Body of pancreas (tissue), 4 donors: Measurements from ENCODE around the gene CTAGE4.
"Not testable (repeated sequence)": the region's sequence is repeated elsewhere in the genome, so short reads cannot be mapped to it uniquely, and the experiment has no call there.

Experiments used
- POLR2A ChIP-seq, 3 donors: fragments of 450-650 bp; IDR thresholded peaks; one replicate each; pipeline ENCODE4 v1.6.1; 2016; ENCODE audit warnings: antibody characterized with exemption in 3 of 3, mild to moderate bottlenecking in 2 of 3
- TF ChIP-seq, protein P1 (sequence below), 7 experiments: fragments of 450-650 bp in 4 of 7; fragments of 200-600 bp in 3 of 7; sonication (generic) in 3 of 7; IDR thresholded peaks; one replicate each; pipeline ENCODE4 v1.5.1; 2016 to 2019; ENCODE audit warnings: antibody characterized with exemption in 7 of 7

DNA sequence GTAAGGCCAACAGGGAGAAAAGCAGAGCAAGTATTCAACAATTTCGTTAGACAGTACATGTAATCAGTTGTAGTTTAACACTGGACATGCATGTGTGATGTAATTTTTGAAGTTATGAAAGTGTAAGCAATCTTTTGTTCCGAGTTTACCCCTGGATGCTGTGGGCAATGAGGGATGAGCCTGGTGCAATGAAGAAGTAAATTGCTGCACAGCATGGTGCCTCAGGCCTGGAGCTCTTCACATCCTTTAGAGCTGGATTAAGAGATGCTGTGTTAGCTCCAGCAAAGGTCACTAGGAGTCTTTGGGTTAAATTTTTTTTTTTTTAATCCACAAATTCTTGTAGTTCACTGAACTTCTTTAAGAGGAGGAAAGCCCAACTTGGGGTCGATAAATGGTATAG lies 19.8 kb downstream of the CTAGE4 start:
- TF ChIP-seq, protein P1, sequence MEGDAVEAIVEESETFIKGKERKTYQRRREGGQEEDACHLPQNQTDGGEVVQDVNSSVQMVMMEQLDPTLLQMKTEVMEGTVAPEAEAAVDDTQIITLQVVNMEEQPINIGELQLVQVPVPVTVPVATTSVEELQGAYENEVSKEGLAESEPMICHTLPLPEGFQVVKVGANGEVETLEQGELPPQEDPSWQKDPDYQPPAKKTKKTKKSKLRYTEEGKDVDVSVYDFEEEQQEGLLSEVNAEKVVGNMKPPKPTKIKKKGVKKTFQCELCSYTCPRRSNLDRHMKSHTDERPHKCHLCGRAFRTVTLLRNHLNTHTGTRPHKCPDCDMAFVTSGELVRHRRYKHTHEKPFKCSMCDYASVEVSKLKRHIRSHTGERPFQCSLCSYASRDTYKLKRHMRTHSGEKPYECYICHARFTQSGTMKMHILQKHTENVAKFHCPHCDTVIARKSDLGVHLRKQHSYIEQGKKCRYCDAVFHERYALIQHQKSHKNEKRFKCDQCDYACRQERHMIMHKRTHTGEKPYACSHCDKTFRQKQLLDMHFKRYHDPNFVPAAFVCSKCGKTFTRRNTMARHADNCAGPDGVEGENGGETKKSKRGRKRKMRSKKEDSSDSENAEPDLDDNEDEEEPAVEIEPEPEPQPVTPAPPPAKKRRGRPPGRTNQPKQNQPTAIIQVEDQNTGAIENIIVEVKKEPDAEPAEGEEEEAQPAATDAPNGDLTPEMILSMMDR (IDR thresholded peaks at IDR 0.05), result not testable (repeated sequence)
- not testable (repeated sequence) for TF ChIP-seq POLR2A (IDR thresholded peaks at IDR 0.05)
